ENCODE measurements around the gene ALPK3. TPM values are rescaled to one million over a fixed set of nuclear protein-coding genes. Genes with fewer than 3 reads are reported as not detected.

The ALPK3 gene
- total RNA-seq, 1 experiment from 2014 or later: 16.5 TPM

- H3K9me3 Mint-ChIP-seq: no peaks in the 10 kb centered on the region
- DNase-seq (ENCODE audit: low spot score) (no peak), ATAC-seq (no peak)
- peaks cover 4% of the 10 kb centered on the region for H3K4me1 Mint-ChIP-seq
- ChIA-PET POLR2A (no interaction called here), CTCF (interaction anchor here (0.6 to 1.9 kb wide), 2 partner anchors 42 to 52 kb away, joined by 3 to 5 read pairs; no protein-coding TSS in a partner anchor)
- H3K27me3 Mint-ChIP-seq (ENCODE audit: low read depth): no peaks in the 10 kb centered on the region; the same call in 1 of the 2 replicates
- TF ChIP-seq ZMAT4 (CRISPR knock-in tag; IDR thresholded peaks at IDR 0.05): no peak
- no peak for TF ChIP-seq TEAD4 (CRISPR knock-in tag; IDR thresholded peaks at IDR 0.05)
- TF ChIP-seq TCF7 (CRISPR knock-in tag; IDR thresholded peaks at IDR 0.05; ENCODE audit: low read depth): no peak
- no peak for TF ChIP-seq NR3C1 (CRISPR knock-in tag; conservative IDR thresholded peaks at IDR 0.05; ENCODE audit: low read depth)
- no peak for TF ChIP-seq KAT7 (CRISPR knock-in tag; IDR thresholded peaks at IDR 0.05; ENCODE audit: borderline replicate concordance)
- no peak for TF ChIP-seq JAZF1 (CRISPR knock-in tag; IDR thresholded peaks at IDR 0.05)
- no peak for TF ChIP-seq NR2C2 (CRISPR knock-in tag; IDR thresholded peaks at IDR 0.05)
- no peak for TF ChIP-seq FOXP1 (CRISPR knock-in tag; IDR thresholded peaks at IDR 0.05; ENCODE audit: borderline replicate concordance)
- no peak for TF ChIP-seq ZBTB43 (CRISPR knock-in tag; IDR thresholded peaks at IDR 0.05)
- no peak for TF ChIP-seq FOXP4 (CRISPR knock-in tag; IDR thresholded peaks at IDR 0.05)
- TF ChIP-seq STAT6 (CRISPR knock-in tag; conservative IDR thresholded peaks at IDR 0.05; ENCODE audit: low read depth): no peak
- no peak for TF ChIP-seq ZNF317 (CRISPR knock-in tag; IDR thresholded peaks at IDR 0.05; ENCODE audit: borderline replicate concordance, low read depth)
- no peak for TF ChIP-seq ESRRA (CRISPR knock-in tag; IDR thresholded peaks at IDR 0.05; ENCODE audit: borderline replicate concordance)
- no peak for TF ChIP-seq ERG (CRISPR knock-in tag; IDR thresholded peaks at IDR 0.05)
- TF ChIP-seq ZNF671 (CRISPR knock-in tag; IDR thresholded peaks at IDR 0.05): no peak
- no peaks in the 10 kb centered on the region for H3K36me3 Mint-ChIP-seq
- no peak overlapping the region for H3K4me3 Mint-ChIP-seq
- H3K27ac Mint-ChIP-seq: no peak overlapping the region
These were observed 68.6 kb downstream of the ALPK3 start for GRCh38 chr15:84885801-84886200.

- ATAC-seq: no peak
- H3K4me1 Mint-ChIP-seq: peaks cover 4% of the 10 kb centered on the region
- no peaks in the 10 kb centered on the region for H3K36me3 Mint-ChIP-seq
- H3K27me3 Mint-ChIP-seq (ENCODE audit: low read depth): no peaks in the 10 kb centered on the region; the same call in 1 of the 2 replicates
- no peak for DNase-seq (ENCODE audit: low spot score)
- POLR2A ChIA-PET: no interaction called here
- H3K4me3 Mint-ChIP-seq: no peak overlapping the region
- no peaks in the 10 kb centered on the region for H3K9me3 Mint-ChIP-seq
- no peak overlapping the region for H3K27ac Mint-ChIP-seq
- CTCF ChIA-PET: interaction anchor here (1.3 to 4.9 kb wide), 2 partner anchors 8 to 42 kb away, joined by 4 to 27 read pairs; no protein-coding TSS in a partner anchor
- TF ChIP-seq PRDM15 (CRISPR knock-in tag; IDR thresholded peaks at IDR 0.05): no peak
- no peak for TF ChIP-seq GABPB1 (CRISPR knock-in tag; IDR thresholded peaks at IDR 0.05)
- no peak for TF ChIP-seq SMAD3 (CRISPR knock-in tag; IDR thresholded peaks at IDR 0.05; ENCODE audit: borderline replicate concordance)
- no peak for TF ChIP-seq MLX (CRISPR knock-in tag; IDR thresholded peaks at IDR 0.05)
- no peak for TF ChIP-seq RORB (CRISPR knock-in tag; IDR thresholded peaks at IDR 0.05)
- TF ChIP-seq FOXJ3 (CRISPR knock-in tag; IDR thresholded peaks at IDR 0.05; ENCODE audit: borderline replicate concordance): no peak
These were observed 69.2 kb downstream of the ALPK3 start for GRCh38 chr15:84886211-84886983.
